ENCODE measurements around the gene USP17L17.
"Not testable (repeated sequence)": the region's sequence is repeated elsewhere in the genome, so short reads cannot be mapped to it uniquely, and the experiment has no call there.

DNA sequence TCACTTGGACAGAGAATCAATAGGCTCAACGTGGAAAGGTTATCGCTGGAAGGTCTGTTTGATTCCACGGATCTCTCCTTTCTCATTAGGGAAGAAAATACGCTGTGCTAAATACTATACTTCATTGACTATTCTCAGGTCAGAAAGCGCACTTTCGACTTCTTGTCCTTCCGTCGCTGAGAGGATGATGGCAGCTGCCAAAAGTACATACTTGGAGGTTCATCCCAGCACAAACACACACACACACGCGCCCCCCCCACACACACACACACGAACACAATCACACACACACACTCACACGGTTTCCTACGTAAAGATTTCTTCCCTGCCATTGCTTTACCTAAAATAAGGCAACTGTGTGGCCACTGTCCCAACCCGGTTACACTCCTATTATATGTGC is 29.0 kb upstream of the USP17L17 start:
- not testable (repeated sequence) for TF ChIP-seq EZH2 (optimal IDR thresholded peaks at IDR 0.05; ENCODE audit: low read depth, low read length); CTCF (IDR thresholded peaks at IDR 0.05; ENCODE audit: low read length); EZH2phosphoT487 (IDR thresholded peaks at IDR 0.05; ENCODE audit: low read length)

Data from MM.1S (cell line).